ENCODE results near the gene FHOD3.

FHOD3 gene

GRCh38 chr18:36415171-36415570 is 117.7 kb downstream of the FHOD3 start:
- DNase-seq, result no peak

- DNase-seq, result no peak
These were observed 118.1 kb downstream of the FHOD3 start for GRCh38 chr18:36415625-36416024.

- no peak for DNase-seq
These were observed 121.8 kb downstream of the FHOD3 start for GRCh38 chr18:36419188-36419899.

DNA sequence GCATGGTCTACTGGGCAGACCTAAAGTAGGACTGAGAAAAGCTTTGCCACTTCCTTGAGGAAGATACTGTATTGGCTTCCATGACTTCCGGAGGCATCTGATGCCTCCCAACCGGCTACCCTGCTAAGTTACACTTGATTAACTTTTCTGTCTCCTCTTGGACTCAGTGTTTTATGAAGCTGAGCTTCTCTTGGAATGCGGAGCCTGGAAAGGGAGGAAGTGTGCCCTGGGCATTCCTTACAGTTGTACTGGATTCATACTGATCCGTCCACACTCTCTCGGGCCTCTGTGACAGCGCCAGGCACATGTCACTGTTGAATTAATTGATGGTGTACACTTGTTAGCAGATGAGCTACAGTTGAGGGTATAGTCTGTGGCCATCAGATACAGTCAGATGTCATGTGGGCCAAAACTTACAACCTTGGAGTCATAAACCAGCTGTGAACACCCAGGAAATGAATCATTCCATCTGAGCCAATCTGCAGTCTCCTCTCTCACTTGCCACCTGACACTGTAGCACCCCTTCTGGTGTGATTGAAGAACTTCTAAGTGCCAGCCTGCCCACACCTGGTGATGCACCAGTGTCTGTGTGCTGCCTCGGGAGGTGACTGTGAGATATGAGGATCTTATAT is 122.5 kb downstream of the FHOD3 start:
- DNase-seq, result no peak

DNA sequence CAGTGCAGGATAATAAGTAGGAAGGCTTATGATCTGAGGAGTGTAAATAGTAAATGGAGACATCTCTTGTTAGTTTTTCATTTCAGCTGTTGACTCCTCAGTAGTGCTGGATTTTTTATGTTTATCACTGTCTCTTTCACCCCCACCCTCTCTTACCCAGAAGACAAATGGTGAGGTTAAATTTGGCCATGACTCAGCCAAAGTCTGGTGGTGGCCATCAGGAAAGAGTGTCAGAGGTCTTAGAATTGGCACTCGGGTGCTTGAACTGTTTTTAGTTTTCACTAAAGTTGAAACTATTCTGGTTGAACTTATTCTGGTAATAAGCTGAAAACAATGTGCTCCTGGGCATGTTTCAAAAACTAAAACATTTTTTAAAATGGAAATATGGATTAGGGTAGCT is 123.3 kb downstream of the FHOD3 start:
- no peak for DNase-seq

DNA sequence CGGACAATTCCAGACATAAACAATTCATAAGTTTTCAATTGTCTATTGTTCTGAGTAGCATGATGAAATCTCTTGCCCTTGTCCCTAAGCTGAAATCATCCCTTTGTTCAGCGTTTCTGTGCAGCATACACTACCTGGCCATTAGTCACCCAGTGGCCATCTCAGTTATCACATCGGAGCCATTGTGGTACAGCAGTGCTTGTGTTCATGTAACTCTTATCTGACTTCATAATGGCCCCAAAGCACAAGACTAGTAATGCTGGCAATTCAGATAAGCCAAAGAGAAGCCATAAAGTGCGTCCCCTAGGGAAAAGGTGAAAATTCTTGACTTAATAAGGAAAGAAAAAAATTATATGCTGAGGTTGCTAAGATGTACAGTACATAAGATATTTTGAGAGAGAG is 127.2 kb downstream of the FHOD3 start:
- DNase-seq, result no peak

- no peak for DNase-seq
These were observed 129.9 kb downstream of the FHOD3 start for GRCh38 chr18:36427369-36427768.

DNA sequence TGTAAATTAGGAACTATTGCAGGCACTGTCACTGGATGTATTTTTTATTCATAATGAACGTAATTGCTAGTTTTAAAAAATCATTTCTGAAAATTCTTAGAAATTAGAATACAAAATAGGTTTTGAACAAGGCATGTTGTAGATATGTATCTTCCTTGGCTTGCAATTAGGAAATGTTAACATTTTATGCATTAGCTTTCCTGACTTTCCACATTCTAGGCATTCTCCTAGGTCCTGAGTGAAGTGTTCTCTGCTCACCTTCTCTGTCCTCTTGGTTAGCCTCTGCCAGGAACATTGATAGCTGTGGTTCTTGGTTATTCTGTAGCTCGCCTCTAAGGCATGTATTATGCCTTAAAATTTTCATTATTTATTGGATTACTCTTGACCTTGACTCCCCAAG is 130.3 kb downstream of the FHOD3 start:
- DNase-seq, result no peak

DNA sequence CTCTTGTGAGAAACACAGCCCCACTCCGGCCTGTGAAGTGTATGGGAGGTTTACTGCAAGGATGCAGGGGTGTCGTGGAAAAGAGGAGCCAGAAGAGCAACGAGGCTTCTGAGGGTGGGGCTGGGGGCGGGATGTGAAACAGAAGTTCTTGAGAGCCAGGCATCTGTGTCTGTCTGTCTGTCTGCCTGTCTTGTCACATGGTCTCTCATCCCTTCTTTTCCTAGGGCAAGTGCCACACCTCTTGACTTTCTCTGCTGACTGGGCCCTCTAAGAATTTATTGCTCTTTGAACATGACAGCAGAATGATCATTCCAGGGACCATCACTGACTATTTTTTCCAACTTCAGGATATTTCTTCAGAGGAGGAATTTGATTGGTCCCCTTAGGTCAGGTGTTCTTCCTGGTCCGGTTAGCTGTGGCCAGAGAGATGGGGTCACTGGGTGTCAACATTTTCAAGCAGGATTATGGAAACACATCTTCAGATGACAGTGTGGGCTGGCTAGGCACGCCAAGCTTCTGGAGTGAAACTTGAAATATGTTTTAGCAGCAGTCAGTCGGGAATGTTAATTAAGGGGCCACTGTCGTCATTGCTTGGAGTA is 131.0 kb downstream of the FHOD3 start:
- no peak for DNase-seq

DNA sequence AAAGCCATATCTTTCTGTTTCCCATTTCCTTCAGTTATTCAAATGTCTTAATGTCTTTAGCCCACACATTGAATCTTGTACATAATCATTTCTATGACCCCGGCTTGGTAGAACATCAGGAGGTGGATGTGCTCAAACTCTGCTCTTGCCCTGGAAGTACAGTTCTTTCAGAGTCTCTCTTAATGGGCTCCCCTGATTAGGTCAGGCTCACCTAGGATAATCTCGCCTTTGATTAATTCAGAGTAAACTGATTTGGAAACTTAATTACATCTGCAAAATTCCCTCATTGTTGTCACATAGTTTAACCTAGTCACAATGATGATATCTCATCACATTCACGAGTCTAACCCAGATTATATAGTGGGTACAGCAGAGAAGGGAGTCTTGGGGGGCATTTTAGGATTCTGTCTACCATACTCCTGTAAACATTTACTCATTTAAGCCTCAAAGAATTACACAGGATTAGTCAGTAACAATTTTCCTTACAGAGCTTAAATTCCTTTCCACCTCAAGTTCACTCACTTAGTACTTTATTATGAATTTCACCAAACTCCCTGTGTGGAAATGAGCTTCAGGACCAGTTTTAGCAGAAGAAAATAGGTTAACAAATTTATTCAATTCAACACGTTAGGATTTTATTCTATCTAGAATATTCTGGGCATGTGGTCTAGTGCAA is 135.5 kb downstream of the FHOD3 start:
- no peak for DNase-seq

GRCh38 chr18:36436387-36436786 is 138.9 kb downstream of the FHOD3 start:
- DNase-seq, result no peak

- DNase-seq, result no peak
These were observed 143.1 kb downstream of the FHOD3 start for GRCh38 chr18:36440614-36441013.

DNA sequence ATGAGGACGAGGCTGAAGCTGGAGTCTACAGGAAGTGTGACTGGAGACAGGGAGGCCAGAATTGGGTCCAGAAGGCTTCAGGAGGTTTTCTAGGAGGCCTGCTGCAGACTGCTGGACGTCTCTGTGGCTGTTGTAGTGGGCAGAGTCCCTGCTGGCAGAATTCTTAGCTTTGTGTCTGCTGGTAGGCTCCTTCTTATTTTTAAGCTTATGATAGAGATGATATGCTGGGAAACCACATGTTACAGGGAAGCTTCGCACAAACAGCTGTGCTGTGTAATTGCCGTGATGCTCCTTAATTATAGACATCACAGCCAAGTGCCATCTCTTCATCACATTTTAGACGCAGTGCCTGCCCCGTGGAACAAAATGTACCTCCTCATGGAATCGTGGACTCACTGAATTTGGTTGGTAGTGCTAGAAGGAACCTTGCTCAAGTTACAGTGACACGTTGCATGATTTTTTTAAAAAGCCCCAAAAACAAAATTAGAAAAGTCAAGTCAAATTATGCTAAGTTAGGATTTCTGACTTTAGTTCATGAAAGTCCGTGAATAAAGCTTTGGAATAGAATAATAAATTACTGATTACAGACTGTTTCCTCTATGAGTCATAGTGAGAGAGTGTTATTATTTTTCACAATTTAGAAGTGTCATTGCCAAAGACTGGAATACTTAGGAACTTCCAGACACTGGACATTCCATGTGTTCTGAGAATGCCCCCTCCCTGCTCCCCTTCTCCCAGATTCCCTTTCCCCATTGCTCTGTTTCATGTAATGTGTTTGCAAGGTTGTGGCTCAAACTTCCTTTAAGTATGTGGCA is 144.1 kb downstream of the FHOD3 start:
- DNase-seq, result no peak

- DNase-seq, result no peak
These were observed 145.2 kb downstream of the FHOD3 start for GRCh38 chr18:36442717-36443116.

DNA sequence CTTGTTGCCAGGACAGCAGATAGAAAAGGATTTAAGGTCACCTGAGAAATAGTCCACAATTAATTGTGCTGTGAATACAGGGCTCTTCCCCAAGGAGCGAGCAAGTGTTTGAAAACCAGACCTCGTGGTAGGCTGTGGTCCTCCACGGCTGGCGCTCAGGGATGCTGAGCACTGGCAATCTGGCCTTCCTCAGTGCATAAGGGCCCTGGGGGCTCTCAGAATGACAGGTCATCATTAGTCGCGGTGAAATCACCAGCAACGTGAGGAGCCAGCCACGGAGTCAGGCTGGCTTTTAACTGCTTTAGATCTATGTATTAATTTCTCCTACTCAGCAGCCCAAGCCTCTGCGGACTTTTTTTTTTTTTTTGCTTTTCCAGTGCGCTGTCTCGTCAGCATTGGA is 148.5 kb downstream of the FHOD3 start:
- DNase-seq, result no peak

DNA sequence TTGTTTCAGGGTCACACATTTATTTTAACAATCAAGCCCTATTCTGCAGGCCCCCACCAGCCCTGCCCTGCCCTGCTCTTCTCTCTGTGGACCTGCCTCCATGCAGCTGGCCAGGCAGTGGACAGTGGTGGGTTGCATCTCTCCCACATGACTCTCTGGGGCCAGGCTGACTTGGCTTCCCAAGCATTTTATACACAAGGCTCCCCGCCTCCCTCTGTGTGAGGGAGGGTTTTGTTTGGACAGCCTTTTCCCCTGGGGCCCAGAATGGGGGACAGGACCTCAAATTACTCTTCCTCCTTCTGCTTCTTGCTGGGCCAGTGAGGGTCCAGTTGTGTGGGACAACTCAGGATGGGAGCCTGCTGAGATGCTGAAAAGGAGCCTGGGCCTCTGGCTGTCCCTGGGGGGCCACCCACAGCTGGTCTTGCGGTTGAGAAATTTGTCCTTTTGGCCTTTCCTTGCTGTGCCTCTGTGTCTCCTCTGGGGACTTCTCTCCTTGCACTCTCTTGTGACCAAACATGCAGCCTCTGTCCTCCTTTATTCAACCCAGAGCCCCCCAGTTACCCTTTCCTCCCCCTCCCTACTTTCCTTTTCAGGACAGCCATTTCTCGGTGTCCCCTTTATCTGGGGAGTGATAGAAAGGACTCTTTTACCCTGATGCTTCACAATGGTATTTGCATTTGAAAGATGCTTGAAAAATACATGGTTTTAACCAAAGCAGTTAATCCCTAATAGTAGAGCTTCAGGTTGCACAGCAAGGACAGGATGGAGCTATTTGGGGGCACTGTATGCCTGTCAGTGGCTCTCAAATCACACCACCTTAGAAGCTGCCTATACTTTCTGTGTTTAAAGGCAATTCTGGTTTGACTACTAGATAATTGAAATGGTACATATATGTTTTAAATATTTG is 151.1 kb downstream of the FHOD3 start:
- no peak for DNase-seq

- DNase-seq, result no peak
These were observed 151.9 kb downstream of the FHOD3 start for GRCh38 chr18:36449451-36449850.

GRCh38 chr18:36450264-36450663 is 152.8 kb downstream of the FHOD3 start:
- DNase-seq, result no peak

DNA sequence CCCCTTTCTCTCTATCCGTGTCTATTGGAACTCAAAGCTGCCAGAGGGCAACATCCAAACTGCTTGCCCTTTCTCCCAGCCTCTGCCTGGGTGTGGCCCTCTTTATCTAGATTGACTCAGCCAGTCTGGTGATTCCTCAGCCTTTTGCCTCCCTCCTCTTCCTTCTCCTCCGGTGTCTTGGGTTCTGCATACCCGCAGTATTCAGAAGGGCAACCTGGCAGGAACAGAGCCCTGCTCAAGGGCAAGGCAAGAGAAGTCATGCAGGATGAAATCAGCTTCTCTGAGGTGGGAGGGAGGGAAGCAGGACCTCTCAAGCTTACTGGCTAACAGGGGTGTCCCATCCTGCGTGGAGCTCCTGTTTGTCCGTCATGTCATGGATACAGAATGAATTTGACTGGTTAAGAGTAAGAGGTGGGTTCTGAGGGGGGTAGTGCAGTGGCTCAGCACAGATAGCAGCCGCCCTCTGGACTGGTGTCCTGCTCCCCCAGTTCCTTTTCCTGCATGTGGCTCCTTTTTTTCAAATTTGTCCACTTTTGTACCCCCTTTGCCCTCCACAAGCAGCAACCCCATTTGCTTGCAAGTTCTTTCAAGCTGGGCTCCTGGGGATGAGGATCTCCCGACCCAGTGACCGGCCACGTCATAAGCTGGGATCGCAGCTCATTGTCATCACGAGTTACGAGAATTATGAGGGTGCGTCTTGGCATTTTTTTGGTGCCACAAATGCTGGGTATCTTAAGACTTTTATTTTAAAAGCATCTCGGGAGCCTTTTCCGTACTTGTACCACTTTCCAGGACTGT is 154.1 kb downstream of the FHOD3 start:
- no peak for DNase-seq

GRCh38 chr18:36454245-36454644 is 156.7 kb downstream of the FHOD3 start:
- DNase-seq, result no peak

GRCh38 chr18:36454848-36455458 is 157.4 kb downstream of the FHOD3 start:
- no peak for DNase-seq
